ENCODE data around the gene SLC9C1.

Gene SLC9C1

GRCh38 chr3:112314649-112315048 is 20.6 kb upstream of the SLC9C1 start:
- peak; percentile 33 for DNase-seq
- in situ Hi-C loops (cut with MboI; ENCODE audit: low pct_unique_long_range_greater_than_20kb, low sequenced_read_pairs): no loop called here

- no peak for DNase-seq
- in situ Hi-C loops (cut with MboI; ENCODE audit: low pct_unique_long_range_greater_than_20kb, low sequenced_read_pairs): no loop called here
Measured at GRCh38 chr3:112308151-112308911, 14.3 kb upstream of the SLC9C1 start.

GRCh38 chr3:112307557-112307956 is 13.5 kb upstream of the SLC9C1 start:
- in situ Hi-C loops (cut with MboI; ENCODE audit: low pct_unique_long_range_greater_than_20kb, low sequenced_read_pairs): no loop called here
- no peak for DNase-seq

- in situ Hi-C loops (cut with MboI; ENCODE audit: low pct_unique_long_range_greater_than_20kb, low sequenced_read_pairs): no loop called here
- DNase-seq: no peak
Measured at GRCh38 chr3:112306825-112307224, 12.8 kb upstream of the SLC9C1 start.

GRCh38 chr3:112304611-112305010 is 10.6 kb upstream of the SLC9C1 start:
- DNase-seq: no peak
- in situ Hi-C loops (cut with MboI; ENCODE audit: low pct_unique_long_range_greater_than_20kb, low sequenced_read_pairs): no loop called here

- no peak for DNase-seq
Measured at GRCh38 chr3:112303764-112304325, 9.8 kb upstream of the SLC9C1 start.

GRCh38 chr3:112302881-112303763 is 9.1 kb upstream of the SLC9C1 start:
- DNase-seq: no peak
- in situ Hi-C loops (cut with MboI; ENCODE audit: low pct_unique_long_range_greater_than_20kb, low sequenced_read_pairs): no loop called here

More at GRCh38 chr3:112303764-112304325, 9.8 kb upstream of the SLC9C1 start:
- in situ Hi-C loops (cut with MboI; ENCODE audit: low pct_unique_long_range_greater_than_20kb, low sequenced_read_pairs): no loop called here

GRCh38 chr3:112302150-112302830 is 8.3 kb upstream of the SLC9C1 start:
- no peak for DNase-seq
- in situ Hi-C loops (cut with MboI; ENCODE audit: low pct_unique_long_range_greater_than_20kb, low sequenced_read_pairs): no loop called here

GRCh38 chr3:112298781-112299180 is 4.8 kb upstream of the SLC9C1 start:
- DNase-seq: no peak
- in situ Hi-C loops (cut with MboI; ENCODE audit: low pct_unique_long_range_greater_than_20kb, low sequenced_read_pairs): no loop called here

GRCh38 chr3:112297714-112298113 is 3.7 kb upstream of the SLC9C1 start:
- no peak for DNase-seq
- in situ Hi-C loops (cut with MboI; ENCODE audit: low pct_unique_long_range_greater_than_20kb, low sequenced_read_pairs): no loop called here

- in situ Hi-C loops (cut with MboI; ENCODE audit: low pct_unique_long_range_greater_than_20kb, low sequenced_read_pairs): no loop called here
- no peak for DNase-seq
Measured at GRCh38 chr3:112289011-112289410, 5.0 kb downstream of the SLC9C1 start.

- no peak for DNase-seq
- in situ Hi-C loops (cut with MboI; ENCODE audit: low pct_unique_long_range_greater_than_20kb, low sequenced_read_pairs): no loop called here
Measured at GRCh38 chr3:112280266-112280665, 13.8 kb downstream of the SLC9C1 start.

- DNase-seq: no peak
- in situ Hi-C loops (cut with MboI; ENCODE audit: low pct_unique_long_range_greater_than_20kb, low sequenced_read_pairs): no loop called here
Measured at GRCh38 chr3:112273536-112273935, 20.5 kb downstream of the SLC9C1 start.

- in situ Hi-C loops (cut with MboI; ENCODE audit: low pct_unique_long_range_greater_than_20kb, low sequenced_read_pairs): no loop called here
- DNase-seq: no peak
Measured at GRCh38 chr3:112261742-112262141, 32.3 kb downstream of the SLC9C1 start.

GRCh38 chr3:112260563-112260962 is 33.5 kb downstream of the SLC9C1 start:
- no peak for DNase-seq
- in situ Hi-C loops (cut with MboI; ENCODE audit: low pct_unique_long_range_greater_than_20kb, low sequenced_read_pairs): no loop called here

GRCh38 chr3:112253301-112253971 is 40.6 kb downstream of the SLC9C1 start:
- DNase-seq: no peak
- in situ Hi-C loops (cut with MboI; ENCODE audit: low pct_unique_long_range_greater_than_20kb, low sequenced_read_pairs): no loop called here

GRCh38 chr3:112247900-112248299 is 46.1 kb downstream of the SLC9C1 start:
- in situ Hi-C loops (cut with MboI; ENCODE audit: low pct_unique_long_range_greater_than_20kb, low sequenced_read_pairs): no loop called here
- no peak for DNase-seq

- in situ Hi-C loops (cut with MboI; ENCODE audit: low pct_unique_long_range_greater_than_20kb, low sequenced_read_pairs): no loop called here
- DNase-seq: no peak
Measured at GRCh38 chr3:112247350-112247749, 46.7 kb downstream of the SLC9C1 start.

GRCh38 chr3:112233083-112233482 is 60.9 kb downstream of the SLC9C1 start:
- in situ Hi-C loops (cut with MboI; ENCODE audit: low pct_unique_long_range_greater_than_20kb, low sequenced_read_pairs): no loop called here

More at GRCh38 chr3:112233083-112233482, 60.9 kb downstream of the SLC9C1 start:
- no peak for DNase-seq

All from KBM-7 (cell line).